ENCODE measurements around the gene TSPAN7.

Gene TSPAN7

GRCh38 chrX:38618180-38618579 is 56.8 kb downstream of the TSPAN7 start:
- ATAC-seq (no peak), DNase-seq (no peak)
- no peaks in the 10 kb centered on the region for H3K9me3 Mint-ChIP-seq
- no peak overlapping the region for H3K4me3 Mint-ChIP-seq
- H3K4me1 Mint-ChIP-seq: peaks cover 10% of the 10 kb centered on the region
- H3K27ac Mint-ChIP-seq: no peak overlapping the region
- H3K27me3 Mint-ChIP-seq: no peaks in the 10 kb centered on the region

GRCh38 chrX:38620623-38621022 is 59.3 kb downstream of the TSPAN7 start:
- peaks cover 3% of the 10 kb centered on the region for H3K27me3 Mint-ChIP-seq
- no peaks in the 10 kb centered on the region for H3K9me3 Mint-ChIP-seq
- no peak overlapping the region for H3K27ac Mint-ChIP-seq
- DNase-seq (no peak), ATAC-seq (no peak)
- H3K4me1 Mint-ChIP-seq: peaks cover 17% of the 10 kb centered on the region
- H3K4me3 Mint-ChIP-seq: no peak overlapping the region

- no peak overlapping the region for H3K27ac Mint-ChIP-seq
- DNase-seq (no peak), ATAC-seq (no peak)
- peaks cover 19% of the 10 kb centered on the region for H3K27me3 Mint-ChIP-seq
- no peak overlapping the region for H3K4me3 Mint-ChIP-seq
- H3K9me3 Mint-ChIP-seq: no peaks in the 10 kb centered on the region
- peaks cover 17% of the 10 kb centered on the region for H3K4me1 Mint-ChIP-seq
These were observed 65.0 kb downstream of the TSPAN7 start for GRCh38 chrX:38626296-38626695.

- Mint-ChIP-seq H3K4me3 (no peak overlapping the region), H3K27me3 (peaks cover 19% of the 10 kb centered on the region), H3K9me3 (no peaks in the 10 kb centered on the region), H3K27ac (no peak overlapping the region), H3K4me1 (peaks cover 13% of the 10 kb centered on the region)
- DNase-seq: peak; percentile 7 to 17
- peak; percentile 91 for ATAC-seq
These were observed 66.3 kb downstream of the TSPAN7 start for GRCh38 chrX:38627683-38628082.

- Mint-ChIP-seq H3K4me1 (peaks cover 4% of the 10 kb centered on the region), H3K27ac (no peak overlapping the region), H3K4me3 (no peak overlapping the region), H3K27me3 (peaks cover 19% of the 10 kb centered on the region), H3K9me3 (no peaks in the 10 kb centered on the region)
- no peak for ATAC-seq
- no peak for DNase-seq
These were observed 67.2 kb downstream of the TSPAN7 start for GRCh38 chrX:38628587-38628986.

GRCh38 chrX:38632516-38632915 is 71.2 kb downstream of the TSPAN7 start:
- Mint-ChIP-seq H3K9me3 (no peaks in the 10 kb centered on the region), H3K4me3 (no peak overlapping the region), H3K4me1 (peaks cover 12% of the 10 kb centered on the region), H3K27me3 (no peaks in the 10 kb centered on the region), H3K27ac (no peak overlapping the region)
- no peak for ATAC-seq
- no peak for DNase-seq

GRCh38 chrX:38634665-38635064 is 73.3 kb downstream of the TSPAN7 start:
- Mint-ChIP-seq H3K4me3 (no peak overlapping the region), H3K27me3 (no peaks in the 10 kb centered on the region), H3K27ac (no peak overlapping the region), H3K4me1 (peaks cover 12% of the 10 kb centered on the region), H3K9me3 (no peaks in the 10 kb centered on the region)
- ATAC-seq: no peak
- DNase-seq: no peak

- Mint-ChIP-seq H3K4me1 (peaks cover 12% of the 10 kb centered on the region), H3K27ac (peak overlapping the region in 1 of 2 donors; percentile 48), H3K4me3 (no peak overlapping the region), H3K9me3 (no peaks in the 10 kb centered on the region), H3K27me3 (peaks cover 4% of the 10 kb centered on the region)
- DNase-seq (no peak), ATAC-seq (no peak)
These were observed 75.8 kb downstream of the TSPAN7 start for GRCh38 chrX:38636949-38637819.

GRCh38 chrX:38638952-38639529 is 77.7 kb downstream of the TSPAN7 start:
- Mint-ChIP-seq H3K4me3 (no peak overlapping the region), H3K9me3 (no peaks in the 10 kb centered on the region), H3K27ac (no peak overlapping the region), H3K27me3 (peaks cover 11% of the 10 kb centered on the region), H3K4me1 (peaks cover 12% of the 10 kb centered on the region)
- ATAC-seq (no peak), DNase-seq (no peak)

GRCh38 chrX:38639730-38640129 is 78.4 kb downstream of the TSPAN7 start:
- H3K4me1 Mint-ChIP-seq: peaks cover 9% of the 10 kb centered on the region
- no peak overlapping the region for H3K27ac Mint-ChIP-seq
- no peak overlapping the region for H3K4me3 Mint-ChIP-seq

GRCh38 chrX:38641197-38641596 is 79.9 kb downstream of the TSPAN7 start:
- H3K9me3 Mint-ChIP-seq: no peaks in the 10 kb centered on the region
- no peak overlapping the region for H3K27ac Mint-ChIP-seq
- no peak overlapping the region for H3K4me3 Mint-ChIP-seq
- ATAC-seq: no peak
- no peaks in the 10 kb centered on the region for H3K4me1 Mint-ChIP-seq
- peaks cover 11% of the 10 kb centered on the region for H3K27me3 Mint-ChIP-seq
- DNase-seq: no peak

More at GRCh38 chrX:38639730-38640129, 78.4 kb downstream of the TSPAN7 start:
- Mint-ChIP-seq H3K9me3 (no peaks in the 10 kb centered on the region), H3K27me3 (peaks cover 11% of the 10 kb centered on the region)
- DNase-seq (no peak), ATAC-seq (no peak)

GRCh38 chrX:38643903-38644302 is 82.6 kb downstream of the TSPAN7 start:
- DNase-seq (no peak), ATAC-seq (no peak)
- Mint-ChIP-seq H3K4me1 (no peaks in the 10 kb centered on the region), H3K9me3 (no peaks in the 10 kb centered on the region), H3K4me3 (no peak overlapping the region), H3K27me3 (peaks cover 11% of the 10 kb centered on the region), H3K27ac (no peak overlapping the region)

GRCh38 chrX:38646129-38646528 is 84.8 kb downstream of the TSPAN7 start:
- DNase-seq: no peak
- H3K4me3 Mint-ChIP-seq: no peak overlapping the region

GRCh38 chrX:38649221-38649620 is 87.9 kb downstream of the TSPAN7 start:
- ATAC-seq: no peak
- no peak overlapping the region for H3K27ac Mint-ChIP-seq
- DNase-seq: no peak

More at GRCh38 chrX:38646129-38646528, 84.8 kb downstream of the TSPAN7 start:
- Mint-ChIP-seq H3K27ac (no peak overlapping the region), H3K27me3 (peaks cover 11% of the 10 kb centered on the region), H3K9me3 (no peaks in the 10 kb centered on the region), H3K4me1 (no peaks in the 10 kb centered on the region)
- no peak for ATAC-seq

GRCh38 chrX:38649674-38650647 is 88.6 kb downstream of the TSPAN7 start:
- H3K4me3 Mint-ChIP-seq: no peak overlapping the region
- DNase-seq: no peak
- H3K27me3 Mint-ChIP-seq: no peaks in the 10 kb centered on the region
- no peaks in the 10 kb centered on the region for H3K4me1 Mint-ChIP-seq
- no peaks in the 10 kb centered on the region for H3K9me3 Mint-ChIP-seq
- H3K27ac Mint-ChIP-seq: no peak overlapping the region
- no peak for ATAC-seq

More at GRCh38 chrX:38649221-38649620, 87.9 kb downstream of the TSPAN7 start:
- Mint-ChIP-seq H3K27me3 (no peaks in the 10 kb centered on the region), H3K4me1 (no peaks in the 10 kb centered on the region), H3K4me3 (no peak overlapping the region), H3K9me3 (no peaks in the 10 kb centered on the region)
